GM12878 (cell line): Measurements from ENCODE around the gene EPM2AIP1. TPM values are rescaled to one million over a fixed set of nuclear protein-coding genes. Genes with fewer than 3 reads are reported as not detected.
A peak's percentile ranks its signal among the peaks of the same experiment; 100 is the strongest.

ENCODE experiments used
- ATAC-seq: fragments of 200-7000 bp; cut with Tn5 transposase; 3 replicates; pipeline ENCODE4 v1.9.1; 2020; ENCODE audit warnings: mild to moderate bottlenecking, moderate library complexity
- BruUV-seq: library from RNA; stranded (reverse); fragments of 400-500 nt; replicated peaks from 2 replicates; lab custom pipeline; 2021; lab: Mats Ljungman, UMichigan
- CTCF ChIA-PET: fragments of 300-600 bp; sonication (Branson Sonifier 250); formaldehyde crosslinking; extraction: SDS; loops from one replicate; lab custom pipeline; 2021; ENCODE audit warnings: inconsistent platforms; lab: Yijun Ruan, JAX
- POLR2A ChIA-PET: fragments of 350-600 bp; formaldehyde crosslinking; extraction: SDS; loops from one replicate; lab custom pipeline; 2021; ENCODE audit warnings: inconsistent platforms; lab: Charles Lee
- RAD21 ChIA-PET: fragments of 300-600 bp; sonication (Branson Sonifier 250); formaldehyde crosslinking; loops from one replicate; lab custom pipeline; 2023; ENCODE audit warnings: antibody characterized with exemption; ENCODE audit not compliant: unreplicated experiment; lab: Charles Lee
- SMC1A ChIA-PET: fragments of 300-600 bp; sonication (Branson Sonifier 250); formaldehyde crosslinking; loops from one replicate; lab custom pipeline; 2023; ENCODE audit not compliant: unreplicated experiment, uncharacterized antibody; lab: Charles Lee
- DNase-seq: peaks from one replicate; pipeline ENCODE4 v3.0.0-alpha.2; 2011; ENCODE audit warnings: low read depth, low spot score
- FAIRE-seq: peaks from 3 replicates; lab custom pipeline; 2011; peaks lifted over from hg19 to GRCh38; lab: Jason Lieb, UNC
- H2AFZ ChIP-seq: 2 replicates; pipeline ENCODE4 v1.6.0; 2011; ENCODE audit warnings: low read depth, low read length, control low read depth; ENCODE audit not compliant: control insufficient read depth
- H3K27ac ChIP-seq: 2 replicates; pipeline ENCODE4 v1.5.1; 2011; ENCODE audit warnings: control low read depth; ENCODE audit not compliant: control insufficient read depth, insufficient read depth
- H3K27me3 ChIP-seq, 2 experiments: replicated peaks in 1 of 2; 2 replicates each; pipeline versions ENCODE4 v1.6.0 to v1.6.1; 2011; ENCODE audit warnings: low read length in 1 of 2; ENCODE audit not compliant: control insufficient read depth in 2 of 2, insufficient read depth in 2 of 2
- H3K36me3 ChIP-seq, 2 experiments: 2 replicates each; pipeline ENCODE4 v1.5.1; 2011; ENCODE audit warnings: low read length in 1 of 2; ENCODE audit not compliant: control insufficient read depth in 2 of 2, insufficient read depth in 2 of 2
- H3K4me1 ChIP-seq: 2 replicates; pipeline ENCODE4 v1.6.1; 2011; ENCODE audit warnings: mild to moderate bottlenecking, low read length, moderate library complexity, mixed read lengths; ENCODE audit not compliant: control insufficient read depth, insufficient read depth
- H3K4me2 ChIP-seq: 2 replicates; pipeline ENCODE4 v1.6.0; 2011; ENCODE audit warnings: control low read depth; ENCODE audit not compliant: control insufficient read depth, insufficient read depth
- H3K4me3 ChIP-seq: fragments of 200-600 bp; sonication (generic); 2 replicates; pipeline ENCODE4 v1.5.1; 2016
- H3K79me2 ChIP-seq: 2 replicates; pipeline ENCODE4 v1.6.0; 2011; ENCODE audit warnings: low read length; ENCODE audit not compliant: control insufficient read depth, insufficient read depth
- H3K9ac ChIP-seq: 2 replicates; pipeline ENCODE4 v1.8.0; 2011; ENCODE audit warnings: low read length, control low read depth, mixed read lengths; ENCODE audit not compliant: control insufficient read depth, insufficient read depth
- H3K9me3 ChIP-seq: replicated peaks from 3 replicates; pipeline ENCODE4 v1.5.1; 2011; ENCODE audit warnings: mild to moderate bottlenecking, low read length; ENCODE audit not compliant: control insufficient read depth, insufficient read depth
- H4K20me1 ChIP-seq: 2 replicates; pipeline ENCODE4 v1.6.0; 2011; ENCODE audit not compliant: control insufficient read depth, insufficient read depth
- BHLHE40 ChIP-seq, 2 experiments: fragments of 450-650 bp in 1 of 2; IDR thresholded peaks; 2 replicates each; pipeline ENCODE4 v1.6.1; 2011 to 2017; ENCODE audit warnings: low read depth in 2 of 2, borderline replicate concordance in 1 of 2, improper control_type of control experiment in 1 of 2, low read length in 1 of 2, mild to moderate bottlenecking in 1 of 2
- EZH2 ChIP-seq: IDR thresholded peaks from 2 replicates; pipeline ENCODE4 v1.6.1; 2012; ENCODE audit warnings: low read depth, mild to moderate bottlenecking, control low read depth, inconsistent platforms, low read length, borderline replicate concordance; ENCODE audit not compliant: control insufficient read depth
- SIN3A ChIP-seq: IDR thresholded peaks from 2 replicates; pipeline ENCODE4 v1.6.1; 2012; ENCODE audit warnings: low read depth, low read length, improper control_type of control experiment
- SUZ12 ChIP-seq: fragments of 200-600 bp; sonication (generic); IDR thresholded peaks from one replicate; pipeline ENCODE4 v1.6.1; 2018; ENCODE audit warnings: antibody characterized with exemption, mild to moderate bottlenecking; ENCODE audit not compliant: unreplicated experiment
- USF1 ChIP-seq: IDR thresholded peaks from 2 replicates; pipeline ENCODE4 v1.6.1; 2011; ENCODE audit warnings: borderline replicate concordance, low read depth, mild to moderate bottlenecking, moderate library complexity, mixed read lengths, low read length; ENCODE audit not compliant: insufficient read depth; ENCODE audit errors: extremely low read length
- USF2 ChIP-seq: IDR thresholded peaks from 2 replicates; pipeline ENCODE4 v1.6.1; 2011; ENCODE audit warnings: low read depth, low read length, improper control_type of control experiment, borderline replicate concordance
- WGBS: methylation state at CpG from one replicate; pipeline ENCODE4 v1.1.6; 2016; ENCODE audit warnings: low lambda C conversion rate; ENCODE audit not compliant: insufficient replicate concordance, insufficient coverage; ENCODE audit errors: missing lambda C conversion rate; 5-methylcytosine and 5-hydroxymethylcytosine counted together
- in situ Hi-C: fragments of 300-500 bp; cut with MboI; formaldehyde crosslinking; loops from 9 replicates; pipeline ENCODE4 v1.14.3; 2018; ENCODE audit warnings: mixed read lengths
- intact Hi-C: fragments of 100-400 bp; cut with micrococcal nuclease; formaldehyde crosslinking; loops from one replicate; pipeline ENCODE4 v1.14.2; 2022; ENCODE audit not compliant: unreplicated experiment
- polyA plus RNA-seq, 11 experiments: library from polyadenylated mRNA; depleted of rRNA in 4 of 11; unstranded in 6 of 11; stranded (reverse) in 5 of 11; fragments of >200 nt; fragmentation: Nextera tagmentation in 4 of 11; fragmentation: Illumina TruSeq in 1 of 11; extraction: Ambion mirVana in 4 of 11; extraction: Trizol in 1 of 11; gene quantifications; 1 replicate in 1 of 11; 2 replicates in 10 of 11; pipeline versions ENCODE4 v1.2.1 to v1.2.3, GENCODE V29; 2011 to 2016; ENCODE audit warnings: inconsistent platforms in 2 of 11, missing spikeins in 2 of 11, low read depth in 1 of 11
- total RNA-seq, 4 experiments: library from RNA; depleted of rRNA in 3 of 4; stranded (reverse); fragments of >200 nt in 3 of 4; fragmentation: Illumina TruSeq in 1 of 4; extraction: Trizol in 1 of 4; gene quantifications; 2 replicates each; pipeline versions ENCODE4 v1.2.1 to v1.2.3, GENCODE V29; 2013 to 2021

Gene EPM2AIP1
- total and polyA plus RNA-seq, 10 of the 15 experiments (the other 5 are each of a cell fraction or from before 2014, with no cell fraction given): 5.5 to 31.9 (median 21.8) TPM

GRCh38 chr3:36944641-36945270, 48.2 kb downstream of the EPM2AIP1 start, which contains the start of gene TRANK1:
Gene TRANK1, minus strand, starts transcription at chr3:36945054. Its CDS starts 245 bp downstream, at chr3:36944809.
- Histone ChIP-seq H3K4me1 (peaks cover 6% of the 10 kb centered on the region; the same call in 1 of the 2 replicates), H2AFZ (peak within 1 kb of the TSS; percentile 67), H3K27me3 (peaks cover 7 to 12% of the 10 kb centered on the region in 2 experiments), H3K9me3 (peaks cover 7% of the 10 kb centered on the region; the same call in 2 of the 3 replicates), H4K20me1 (no peaks in the 10 kb centered on the region), H3K4me3 (peak within 1 kb of the TSS; percentile 59), H3K4me2 (peak within 1 kb of the TSS; percentile 98), H3K79me2 (no peaks in the 10 kb centered on the region), H3K36me3 (no peaks in the 10 kb centered on the region), H3K27ac (no peak within 1 kb of the TSS), H3K9ac (peak within 1 kb of the TSS; percentile 42; the same call in 1 of the 2 replicates)
- CTCF ChIA-PET: interaction anchor here (2.4 kb wide), 1 partner anchor 14 kb away, joined by 10 read pairs; no protein-coding TSS in a partner anchor
- RAD21 ChIA-PET: interaction anchor here (1.8 kb wide), 1 partner anchor 13 kb away, joined by 4 read pairs; no protein-coding TSS in a partner anchor
- TF ChIP-seq USF2 (no peak), SUZ12 (peak; percentile 10), USF1 (peak; percentile 47), BHLHE40 (IDR thresholded peaks at IDR 0.05; ENCODE audit: borderline replicate concordance in 1 of 2, low read depth in 2 of 2, low read length in 1 of 2) (peak; percentile 74 to 84), SIN3A (no peak), EZH2 (0 out of 2 replicates have a peak, but pooled peaks have one; percentile 16)
- SMC1A ChIA-PET: interaction anchor here (1.8 kb wide), 1 partner anchor 14 kb away, joined by 7 read pairs; no protein-coding TSS in a partner anchor
- in situ Hi-C loops: no loop called here
- FAIRE-seq: peak; percentile 75
- intact Hi-C loops: no loop called here
- POLR2A ChIA-PET: no interaction called here
- DNase-seq: no peak
- ATAC-seq: peak; percentile 21
- no TSS peak for BruUV-seq
- 1% methylated on average over 55 of the region's 68 CpGs for WGBS
